SK-N-SH (cell line): ENCODE results near the gene PLD2. TPM values are rescaled to one million over a fixed set of nuclear protein-coding genes. Genes with fewer than 3 reads are reported as not detected.

ENCODE experiments used
- CTCF ChIA-PET: fragments of 300-600, 350-600 bp; formaldehyde crosslinking; extraction: SDS; loops from one replicate; lab custom pipeline; 2021; lab: Yijun Ruan, JAX
- POLR2A ChIA-PET: fragments of 350-600 bp; sonication (Branson Sonifier 250); formaldehyde crosslinking; extraction: SDS; loops from one replicate; lab custom pipeline; 2020; ENCODE audit warnings: antibody characterized with exemption, inconsistent platforms; lab: Yijun Ruan, JAX
- DNase-seq: peaks from one replicate; pipeline ENCODE4 v3.0.0; 2012
- H2AFZ ChIP-seq: fragments of 200-600 bp; sonication (generic); 2 replicates; pipeline ENCODE4 v1.8.1; 2016; ENCODE audit warnings: antibody characterized with exemption, mild to moderate bottlenecking, low read depth
- H3F3A ChIP-seq: fragments of 200-600 bp; sonication (generic); replicated peaks from 2 replicates; pipeline ENCODE3; 2016; ENCODE audit warnings: antibody characterized with exemption, mild to moderate bottlenecking; ENCODE audit not compliant: insufficient read depth
- H3K27ac ChIP-seq, 2 experiments: fragments of 200-500 bp in 1 of 2; fragments of 200-600 bp in 1 of 2; sonication (Bioruptor generic) in 1 of 2; sonication (generic), shearing (Covaris generic) in 1 of 2; 2 replicates each; pipeline versions ENCODE4 v1.5.1 to v1.6.1; 2014 to 2016; ENCODE audit warnings: low read depth in 2 of 2, inconsistent platforms in 1 of 2, low read length in 1 of 2, mild to moderate bottlenecking in 1 of 2, mixed read lengths in 1 of 2
- H3K27me3 ChIP-seq: fragments of 200-600 bp; sonication (generic), shearing (Covaris generic); 2 replicates; pipeline ENCODE4 v1.6.1; 2016; ENCODE audit warnings: mixed run types; ENCODE audit not compliant: insufficient read depth
- H3K36me3 ChIP-seq, 2 experiments: fragments of 200-500 bp in 1 of 2; fragments of 200-600 bp in 1 of 2; sonication (Bioruptor generic) in 1 of 2; sonication (generic) in 1 of 2; replicated peaks in 1 of 2; 2 replicates each; pipeline versions ENCODE3 to v1.5.1; 2014 to 2016; ENCODE audit warnings: low read length in 1 of 2, mild to moderate bottlenecking in 1 of 2; ENCODE audit not compliant: insufficient read depth in 2 of 2, control insufficient read depth in 1 of 2
- H3K4me1 ChIP-seq, 2 experiments: fragments of 200-500 bp in 1 of 2; fragments of 200-600 bp in 1 of 2; sonication (Bioruptor generic) in 1 of 2; sonication (generic), shearing (Covaris generic) in 1 of 2; 2 replicates each; pipeline versions ENCODE4 v1.5.1 to v1.6.1; 2014 to 2016; ENCODE audit warnings: low read depth in 1 of 2, low read length in 1 of 2, mixed run types in 1 of 2; ENCODE audit not compliant: insufficient read depth in 2 of 2, control insufficient read depth in 1 of 2
- H3K4me2 ChIP-seq: fragments of 200-600 bp; sonication (generic), shearing (Covaris generic); 2 replicates; pipeline ENCODE4 v1.6.1; 2017; ENCODE audit warnings: mixed run types
- H3K4me3 ChIP-seq, 2 experiments: fragments of 200-500 bp in 1 of 2; fragments of 200-600 bp in 1 of 2; sonication (Bioruptor generic) in 1 of 2; sonication (generic), shearing (Covaris generic) in 1 of 2; 2 replicates each; pipeline versions ENCODE4 v1.5.1 to v1.8.1; 2014 to 2016; ENCODE audit warnings: low read depth in 2 of 2, inconsistent platforms in 1 of 2, low read length in 1 of 2, mild to moderate bottlenecking in 1 of 2, mixed read lengths in 1 of 2, moderate library complexity in 1 of 2
- H3K79me2 ChIP-seq: fragments of 200-600 bp; sonication (generic); 2 replicates; pipeline ENCODE4 v1.8.1; 2017; ENCODE audit warnings: mild to moderate bottlenecking; ENCODE audit not compliant: insufficient read depth
- H3K9ac ChIP-seq: fragments of 200-600 bp; sonication (generic); 2 replicates; pipeline ENCODE4 v1.6.1; 2017; ENCODE audit warnings: mixed run types
- H3K9me2 ChIP-seq: fragments of 200-600 bp; sonication (generic); 2 replicates; pipeline ENCODE4 v1.6.1; 2017; ENCODE audit warnings: mixed run types
- H3K9me3 ChIP-seq: fragments of 200-600 bp; sonication (generic); 2 replicates; pipeline ENCODE4 v1.6.1; 2017; ENCODE audit warnings: mixed run types, mild to moderate bottlenecking, moderate library complexity
- H4K20me1 ChIP-seq: fragments of 200-600 bp; sonication (generic); 2 replicates; pipeline ENCODE4 v1.6.1; 2017; ENCODE audit warnings: mild to moderate bottlenecking, mixed run types; ENCODE audit not compliant: insufficient read depth
- CHD2 ChIP-seq: fragments of 150-350 bp; IDR thresholded peaks from 2 replicates; pipeline ENCODE4 v1.6.1; 2018; ENCODE audit warnings: low read length; ENCODE audit not compliant: partially characterized antibody
- ELF1 ChIP-seq: IDR thresholded peaks from 2 replicates; pipeline ENCODE4 v1.4.0; 2012
- FOSL2 ChIP-seq: IDR thresholded peaks from 2 replicates; pipeline ENCODE4 v1.4.0; 2012; ENCODE audit warnings: low read depth, mild to moderate bottlenecking, moderate library complexity, borderline replicate concordance
- FOXM1 ChIP-seq: IDR thresholded peaks from 2 replicates; pipeline ENCODE4 v1.4.0; 2012; ENCODE audit warnings: low read depth, mild to moderate bottlenecking
- GABPA ChIP-seq: IDR thresholded peaks from 2 replicates; pipeline ENCODE4 v1.4.0; 2012; ENCODE audit warnings: low read depth, mild to moderate bottlenecking
- GATA2 ChIP-seq: sonication (generic); formaldehyde crosslinking; IDR thresholded peaks from 2 replicates; pipeline ENCODE4 v1.5.0; 2020; ENCODE audit warnings: mild to moderate bottlenecking, missing genetic modification reagents
- JUND ChIP-seq: IDR thresholded peaks from 2 replicates; pipeline ENCODE4 v1.4.0; 2012
- MEF2A ChIP-seq: IDR thresholded peaks from 2 replicates; pipeline ENCODE4 v1.4.0; 2012; ENCODE audit warnings: low read depth, borderline replicate concordance
- NFIC ChIP-seq: IDR thresholded peaks from 2 replicates; pipeline ENCODE4 v1.4.0; 2012; ENCODE audit warnings: borderline replicate concordance
- POLR2AphosphoS5 ChIP-seq: IDR thresholded peaks from 2 replicates; pipeline ENCODE4 v1.6.1; 2012; ENCODE audit warnings: low read depth, low read length
- RAD21 ChIP-seq: IDR thresholded peaks from 2 replicates; pipeline ENCODE4 v1.6.1; 2012; ENCODE audit warnings: mild to moderate bottlenecking, low read length
- RCOR1 ChIP-seq: fragments of 150-350 bp; IDR thresholded peaks from 2 replicates; pipeline ENCODE4 v1.6.1; 2017; ENCODE audit warnings: antibody characterized with exemption, low read length
- RXRA ChIP-seq: IDR thresholded peaks from 2 replicates; pipeline ENCODE4 v1.4.0; 2012; ENCODE audit warnings: low read depth, mild to moderate bottlenecking, borderline replicate concordance
- WGBS: methylation state at CpG from one replicate; pipeline ENCODE4 v1.1.6; 2017; ENCODE audit warnings: low lambda C conversion rate; 5-methylcytosine and 5-hydroxymethylcytosine counted together
- polyA plus RNA-seq, 3 experiments: library from polyadenylated mRNA; depleted of rRNA; stranded (reverse); fragments of >200 nt; gene quantifications; 2 replicates each; pipeline ENCODE4 v1.2.3, GENCODE V29; 2012
- TF ChIP-seq, protein P1 (sequence below): IDR thresholded peaks from 2 replicates; pipeline ENCODE4 v1.4.0; 2012; ENCODE audit warnings: low read depth
- TF ChIP-seq, protein P2 (sequence below): fragments of 150-350 bp; IDR thresholded peaks from 2 replicates; pipeline ENCODE4 v1.6.1; 2017; ENCODE audit warnings: antibody characterized with exemption, low read length, low read depth, borderline replicate concordance
- TF ChIP-seq, protein P3 (sequence below): fragments of 200-600 bp; sonication (generic); IDR thresholded peaks from 2 replicates; pipeline ENCODE4 v1.6.1; 2017; ENCODE audit warnings: antibody characterized with exemption, mild to moderate bottlenecking, moderate library complexity
- TF ChIP-seq, protein P4 (sequence below): IDR thresholded peaks from 2 replicates; pipeline ENCODE4; 2012
- TF ChIP-seq, protein P5 (sequence below): IDR thresholded peaks from 2 replicates; pipeline ENCODE4 v1.4.0; 2012; ENCODE audit warnings: low read depth, borderline replicate concordance
- TF ChIP-seq, protein P6 (sequence below): IDR thresholded peaks from 2 replicates; pipeline ENCODE4 v1.6.1; 2012; ENCODE audit warnings: mild to moderate bottlenecking, low read depth, low read length, moderate library complexity
- TF ChIP-seq, protein P7 (sequence below): IDR thresholded peaks from 2 replicates; pipeline ENCODE4 v1.4.0; 2012; ENCODE audit warnings: low read depth, borderline replicate concordance

PLD2 gene
- polyA plus RNA-seq, 1 of the 3 experiments (the other 2 are of a cell fraction), result 42.5 TPM

DNA sequence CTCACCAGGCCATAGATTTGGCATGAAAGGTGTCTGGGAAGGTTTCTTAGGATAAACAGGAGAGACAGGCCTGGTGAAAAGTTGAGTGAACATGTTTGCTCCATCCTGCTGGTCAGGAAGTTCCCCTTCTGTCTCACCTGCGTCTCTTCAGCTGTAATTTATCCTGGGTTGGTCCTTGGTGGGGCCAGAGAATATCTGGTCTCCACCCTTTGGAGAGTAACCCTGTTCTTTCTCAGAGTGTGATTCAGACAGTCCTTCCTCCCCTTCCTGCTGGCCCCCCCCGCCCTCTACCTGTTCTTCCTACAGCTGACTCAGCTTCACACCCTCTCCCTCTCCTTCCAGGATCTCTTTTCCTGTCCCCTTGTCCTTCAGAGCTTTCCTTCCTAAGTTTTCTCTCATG is 43.3 kb downstream of the PLD2 start:
- CTCF ChIA-PET, result interaction anchor here (0.7 to 1.5 kb wide), 4 partner anchors 13 to 635 kb away, joined by 3 to 5 read pairs (median 3); no protein-coding TSS in a partner anchor
- POLR2A ChIA-PET, result interaction anchor here (1.0 kb wide), 1 partner anchor 12 kb away, joined by 3 read pairs; no protein-coding TSS in a partner anchor
- H4K20me1 ChIP-seq, result peaks cover 54% of the 10 kb centered on the region

More for the DNA sequence above, 43.3 kb downstream of the PLD2 start:
- 87% methylated on average over 2 of the region's 2 CpGs for WGBS
- DNase-seq, result no peak
- TF ChIP-seq, protein P1, sequence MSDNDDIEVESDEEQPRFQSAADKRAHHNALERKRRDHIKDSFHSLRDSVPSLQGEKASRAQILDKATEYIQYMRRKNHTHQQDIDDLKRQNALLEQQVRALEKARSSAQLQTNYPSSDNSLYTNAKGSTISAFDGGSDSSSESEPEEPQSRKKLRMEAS, result no peak
- no peak for TF ChIP-seq FOXM1
- TF ChIP-seq, protein P2, sequence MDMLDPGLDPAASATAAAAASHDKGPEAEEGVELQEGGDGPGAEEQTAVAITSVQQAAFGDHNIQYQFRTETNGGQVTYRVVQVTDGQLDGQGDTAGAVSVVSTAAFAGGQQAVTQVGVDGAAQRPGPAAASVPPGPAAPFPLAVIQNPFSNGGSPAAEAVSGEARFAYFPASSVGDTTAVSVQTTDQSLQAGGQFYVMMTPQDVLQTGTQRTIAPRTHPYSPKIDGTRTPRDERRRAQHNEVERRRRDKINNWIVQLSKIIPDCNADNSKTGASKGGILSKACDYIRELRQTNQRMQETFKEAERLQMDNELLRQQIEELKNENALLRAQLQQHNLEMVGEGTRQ, result no peak
- no peak for TF ChIP-seq MEF2A
- TF ChIP-seq GABPA, result no peak
- TF ChIP-seq, protein P3, sequence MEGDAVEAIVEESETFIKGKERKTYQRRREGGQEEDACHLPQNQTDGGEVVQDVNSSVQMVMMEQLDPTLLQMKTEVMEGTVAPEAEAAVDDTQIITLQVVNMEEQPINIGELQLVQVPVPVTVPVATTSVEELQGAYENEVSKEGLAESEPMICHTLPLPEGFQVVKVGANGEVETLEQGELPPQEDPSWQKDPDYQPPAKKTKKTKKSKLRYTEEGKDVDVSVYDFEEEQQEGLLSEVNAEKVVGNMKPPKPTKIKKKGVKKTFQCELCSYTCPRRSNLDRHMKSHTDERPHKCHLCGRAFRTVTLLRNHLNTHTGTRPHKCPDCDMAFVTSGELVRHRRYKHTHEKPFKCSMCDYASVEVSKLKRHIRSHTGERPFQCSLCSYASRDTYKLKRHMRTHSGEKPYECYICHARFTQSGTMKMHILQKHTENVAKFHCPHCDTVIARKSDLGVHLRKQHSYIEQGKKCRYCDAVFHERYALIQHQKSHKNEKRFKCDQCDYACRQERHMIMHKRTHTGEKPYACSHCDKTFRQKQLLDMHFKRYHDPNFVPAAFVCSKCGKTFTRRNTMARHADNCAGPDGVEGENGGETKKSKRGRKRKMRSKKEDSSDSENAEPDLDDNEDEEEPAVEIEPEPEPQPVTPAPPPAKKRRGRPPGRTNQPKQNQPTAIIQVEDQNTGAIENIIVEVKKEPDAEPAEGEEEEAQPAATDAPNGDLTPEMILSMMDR, result no peak
- TF ChIP-seq GATA2, result no peak
- TF ChIP-seq, protein P4, sequence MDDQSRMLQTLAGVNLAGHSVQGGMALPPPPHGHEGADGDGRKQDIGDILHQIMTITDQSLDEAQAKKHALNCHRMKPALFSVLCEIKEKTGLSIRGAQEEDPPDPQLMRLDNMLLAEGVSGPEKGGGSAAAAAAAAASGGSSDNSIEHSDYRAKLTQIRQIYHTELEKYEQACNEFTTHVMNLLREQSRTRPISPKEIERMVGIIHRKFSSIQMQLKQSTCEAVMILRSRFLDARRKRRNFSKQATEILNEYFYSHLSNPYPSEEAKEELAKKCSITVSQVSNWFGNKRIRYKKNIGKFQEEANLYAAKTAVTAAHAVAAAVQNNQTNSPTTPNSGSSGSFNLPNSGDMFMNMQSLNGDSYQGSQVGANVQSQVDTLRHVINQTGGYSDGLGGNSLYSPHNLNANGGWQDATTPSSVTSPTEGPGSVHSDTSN, result no peak
- TF ChIP-seq, protein P5, sequence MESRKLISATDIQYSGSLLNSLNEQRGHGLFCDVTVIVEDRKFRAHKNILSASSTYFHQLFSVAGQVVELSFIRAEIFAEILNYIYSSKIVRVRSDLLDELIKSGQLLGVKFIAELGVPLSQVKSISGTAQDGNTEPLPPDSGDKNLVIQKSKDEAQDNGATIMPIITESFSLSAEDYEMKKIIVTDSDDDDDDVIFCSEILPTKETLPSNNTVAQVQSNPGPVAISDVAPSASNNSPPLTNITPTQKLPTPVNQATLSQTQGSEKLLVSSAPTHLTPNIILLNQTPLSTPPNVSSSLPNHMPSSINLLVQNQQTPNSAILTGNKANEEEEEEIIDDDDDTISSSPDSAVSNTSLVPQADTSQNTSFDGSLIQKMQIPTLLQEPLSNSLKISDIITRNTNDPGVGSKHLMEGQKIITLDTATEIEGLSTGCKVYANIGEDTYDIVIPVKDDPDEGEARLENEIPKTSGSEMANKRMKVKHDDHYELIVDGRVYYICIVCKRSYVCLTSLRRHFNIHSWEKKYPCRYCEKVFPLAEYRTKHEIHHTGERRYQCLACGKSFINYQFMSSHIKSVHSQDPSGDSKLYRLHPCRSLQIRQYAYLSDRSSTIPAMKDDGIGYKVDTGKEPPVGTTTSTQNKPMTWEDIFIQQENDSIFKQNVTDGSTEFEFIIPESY, result no peak
- TF ChIP-seq NFIC, result no peak
- no peak for TF ChIP-seq RXRA
- no peak for TF ChIP-seq FOSL2
- TF ChIP-seq ELF1, result no peak
- TF ChIP-seq RAD21, result no peak
- TF ChIP-seq JUND, result no peak
- no peak for TF ChIP-seq CHD2
- TF ChIP-seq POLR2AphosphoS5, result no peak
- TF ChIP-seq, protein P6, sequence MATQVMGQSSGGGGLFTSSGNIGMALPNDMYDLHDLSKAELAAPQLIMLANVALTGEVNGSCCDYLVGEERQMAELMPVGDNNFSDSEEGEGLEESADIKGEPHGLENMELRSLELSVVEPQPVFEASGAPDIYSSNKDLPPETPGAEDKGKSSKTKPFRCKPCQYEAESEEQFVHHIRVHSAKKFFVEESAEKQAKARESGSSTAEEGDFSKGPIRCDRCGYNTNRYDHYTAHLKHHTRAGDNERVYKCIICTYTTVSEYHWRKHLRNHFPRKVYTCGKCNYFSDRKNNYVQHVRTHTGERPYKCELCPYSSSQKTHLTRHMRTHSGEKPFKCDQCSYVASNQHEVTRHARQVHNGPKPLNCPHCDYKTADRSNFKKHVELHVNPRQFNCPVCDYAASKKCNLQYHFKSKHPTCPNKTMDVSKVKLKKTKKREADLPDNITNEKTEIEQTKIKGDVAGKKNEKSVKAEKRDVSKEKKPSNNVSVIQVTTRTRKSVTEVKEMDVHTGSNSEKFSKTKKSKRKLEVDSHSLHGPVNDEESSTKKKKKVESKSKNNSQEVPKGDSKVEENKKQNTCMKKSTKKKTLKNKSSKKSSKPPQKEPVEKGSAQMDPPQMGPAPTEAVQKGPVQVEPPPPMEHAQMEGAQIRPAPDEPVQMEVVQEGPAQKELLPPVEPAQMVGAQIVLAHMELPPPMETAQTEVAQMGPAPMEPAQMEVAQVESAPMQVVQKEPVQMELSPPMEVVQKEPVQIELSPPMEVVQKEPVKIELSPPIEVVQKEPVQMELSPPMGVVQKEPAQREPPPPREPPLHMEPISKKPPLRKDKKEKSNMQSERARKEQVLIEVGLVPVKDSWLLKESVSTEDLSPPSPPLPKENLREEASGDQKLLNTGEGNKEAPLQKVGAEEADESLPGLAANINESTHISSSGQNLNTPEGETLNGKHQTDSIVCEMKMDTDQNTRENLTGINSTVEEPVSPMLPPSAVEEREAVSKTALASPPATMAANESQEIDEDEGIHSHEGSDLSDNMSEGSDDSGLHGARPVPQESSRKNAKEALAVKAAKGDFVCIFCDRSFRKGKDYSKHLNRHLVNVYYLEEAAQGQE, result no peak
- TF ChIP-seq, protein P7, sequence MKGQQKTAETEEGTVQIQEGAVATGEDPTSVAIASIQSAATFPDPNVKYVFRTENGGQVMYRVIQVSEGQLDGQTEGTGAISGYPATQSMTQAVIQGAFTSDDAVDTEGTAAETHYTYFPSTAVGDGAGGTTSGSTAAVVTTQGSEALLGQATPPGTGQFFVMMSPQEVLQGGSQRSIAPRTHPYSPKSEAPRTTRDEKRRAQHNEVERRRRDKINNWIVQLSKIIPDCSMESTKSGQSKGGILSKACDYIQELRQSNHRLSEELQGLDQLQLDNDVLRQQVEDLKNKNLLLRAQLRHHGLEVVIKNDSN, result no peak
- TF ChIP-seq RCOR1, result no peak
- H3K27ac ChIP-seq, result no peak overlapping the region
- H2AFZ ChIP-seq, result no peak overlapping the region
- H3K27me3 ChIP-seq, result no peaks in the 10 kb centered on the region
- H3K9me2 ChIP-seq, result no peaks in the 10 kb centered on the region
- peaks cover 9 to 20% of the 10 kb centered on the region in 2 experiments; a peak in 2 of 4 replicates for H3K4me1 ChIP-seq
- no peaks in the 10 kb centered on the region for H3K9me3 ChIP-seq
- H3F3A ChIP-seq, result peaks cover 13% of the 10 kb centered on the region
- H3K4me2 ChIP-seq, result 0 out of 2 replicates have a peak overlapping the region, but pooled peaks have one; percentile 15
- H3K36me3 ChIP-seq, result no peaks in the 10 kb centered on the region
- H3K4me3 ChIP-seq, result no peak overlapping the region
- peaks cover 68% of the 10 kb centered on the region for H3K79me2 ChIP-seq
- no peak overlapping the region for H3K9ac ChIP-seq
